ENCODE results near the gene INPP4A.

Gene INPP4A

GRCh38 chr2:98550165-98550564, 105.5 kb downstream of the INPP4A start:
- H3K4me3 ChIP-seq (ENCODE audit: low read depth, low read length), result no peak overlapping the region
- DNase-seq (ENCODE audit: low read depth), result no peak
- no peak for TF ChIP-seq CTCF (IDR thresholded peaks at IDR 0.05; ENCODE audit: insufficient read depth, low read depth, low read length, missing control alignments)

- H3K4me3 ChIP-seq (ENCODE audit: low read depth, low read length), result no peak overlapping the region
- no peak for TF ChIP-seq CTCF (IDR thresholded peaks at IDR 0.05; ENCODE audit: insufficient read depth, low read depth, low read length, missing control alignments)
- DNase-seq (ENCODE audit: low read depth), result peak; percentile 30
Measured at GRCh38 chr2:98551316-98551715, 106.7 kb downstream of the INPP4A start.

GRCh38 chr2:98552499-98553179, 108.0 kb downstream of the INPP4A start:
- no peak for DNase-seq (ENCODE audit: low read depth)
- no peak for TF ChIP-seq CTCF (IDR thresholded peaks at IDR 0.05; ENCODE audit: insufficient read depth, low read depth, low read length, missing control alignments)
- H3K4me3 ChIP-seq (ENCODE audit: low read depth, low read length), result no peak overlapping the region

DNA sequence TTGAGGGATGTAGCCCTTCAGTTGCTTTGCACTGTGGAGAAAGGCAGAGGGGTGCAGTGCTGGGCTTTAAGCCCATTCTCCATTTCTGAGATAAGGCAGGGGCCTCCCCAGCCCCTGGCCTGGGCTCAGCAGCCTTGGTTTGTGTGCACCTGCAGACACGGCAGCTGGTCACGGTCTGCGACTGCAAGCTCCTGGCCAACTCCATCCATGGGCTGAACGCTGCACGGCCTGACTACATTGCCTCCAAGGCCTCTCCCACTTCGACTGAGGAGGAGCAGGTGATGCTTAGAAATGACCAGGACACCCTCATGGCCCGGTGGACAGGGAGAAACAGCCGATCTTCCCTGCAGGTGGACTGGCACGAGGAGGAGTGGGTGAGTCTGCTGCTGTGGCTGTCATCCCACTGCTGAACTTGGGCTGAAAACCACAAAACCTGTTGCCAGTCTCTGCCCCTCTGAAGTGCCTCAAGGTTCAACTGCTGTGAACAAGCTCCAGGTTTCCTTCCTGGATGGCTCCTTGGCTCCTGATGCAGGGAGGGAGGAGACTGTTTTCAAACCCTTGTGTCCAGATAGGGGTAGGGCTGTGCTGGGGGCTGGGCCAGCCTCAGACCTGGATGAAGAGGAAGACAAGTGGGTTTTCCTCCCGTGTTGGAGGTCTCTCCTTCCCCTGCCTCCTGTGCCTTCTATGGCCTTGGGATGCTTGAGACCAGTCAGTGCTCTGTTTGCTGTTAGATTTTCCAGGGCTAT, 109.6 kb downstream of the INPP4A start:
- no peak for TF ChIP-seq CTCF (IDR thresholded peaks at IDR 0.05; ENCODE audit: insufficient read depth, low read depth, low read length, missing control alignments)
- no peak overlapping the region for H3K4me3 ChIP-seq (ENCODE audit: low read depth, low read length)
- DNase-seq (ENCODE audit: low read depth), result no peak

- no peak for DNase-seq (ENCODE audit: low read depth)
Measured at GRCh38 chr2:98555696-98556095, 111.0 kb downstream of the INPP4A start.

DNA sequence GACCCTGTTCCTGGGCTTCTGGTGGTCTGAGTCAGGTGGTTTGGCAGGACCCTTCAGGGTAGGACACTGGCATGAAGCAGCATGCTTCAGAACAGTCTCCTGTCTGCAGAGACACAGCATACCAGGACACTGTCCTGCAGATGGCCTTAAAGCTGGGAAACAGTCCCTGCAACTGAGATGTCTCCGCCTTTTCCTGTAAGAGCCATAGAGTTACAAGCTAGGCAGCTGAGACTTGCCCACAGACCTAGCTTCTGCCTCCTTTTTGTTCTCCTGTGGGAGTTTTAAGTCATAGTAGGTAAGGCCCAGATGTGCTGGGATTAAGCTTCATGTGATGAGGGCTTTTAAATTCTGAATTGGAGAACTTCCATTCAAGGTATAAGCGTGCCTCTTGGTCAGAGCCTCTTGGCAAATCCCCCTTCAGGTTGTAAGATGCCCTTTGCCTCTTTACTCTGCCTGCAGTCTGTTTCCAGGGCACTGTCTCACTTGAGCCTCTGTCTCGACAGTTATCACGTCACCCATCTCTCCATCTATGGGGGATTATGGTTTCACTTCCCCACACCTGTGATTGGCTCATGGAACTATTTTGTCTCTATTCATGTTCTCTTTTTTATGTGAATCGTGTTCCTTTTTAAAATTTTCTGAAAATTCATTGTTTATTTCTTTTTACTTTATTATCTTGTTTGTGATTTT, 111.8 kb downstream of the INPP4A start:
- peak; percentile 52 for DNase-seq (ENCODE audit: low read depth)
- no peak overlapping the region for H3K4me3 ChIP-seq (ENCODE audit: low read depth, low read length)
- no peak for TF ChIP-seq CTCF (IDR thresholded peaks at IDR 0.05; ENCODE audit: insufficient read depth, low read depth, low read length, missing control alignments)

More at GRCh38 chr2:98555696-98556095, 111.0 kb downstream of the INPP4A start:
- no peak for TF ChIP-seq CTCF (IDR thresholded peaks at IDR 0.05; ENCODE audit: insufficient read depth, low read depth, low read length, missing control alignments)
- H3K4me3 ChIP-seq (ENCODE audit: low read depth, low read length), result no peak overlapping the region

Data from GM12865 (cell line).